PC-3 (cell line): Measurements from ENCODE around the gene WDR1.

Experiments
- EZH2 ChIP-seq: fragments of 300-600 bp; sonication (generic); IDR thresholded peaks from one replicate; pipeline ENCODE4 v1.6.1; 2017; ENCODE audit warnings: antibody characterized with exemption, mild to moderate bottlenecking, low read length; ENCODE audit not compliant: unreplicated experiment
- EZH2phosphoT487 ChIP-seq: fragments of 300-600 bp; sonication (generic); IDR thresholded peaks from 2 replicates; pipeline ENCODE4 v1.6.1; 2018; ENCODE audit warnings: mild to moderate bottlenecking, antibody characterized with exemption, low read length, borderline replicate concordance
- TF ChIP-seq, protein P1 (sequence below): fragments of 300-600 bp; sonication (generic); conservative IDR thresholded peaks from 2 replicates; pipeline ENCODE4 v1.5.1; 2017; ENCODE audit warnings: antibody characterized with exemption, low read depth, mild to moderate bottlenecking, low read length

DNA sequence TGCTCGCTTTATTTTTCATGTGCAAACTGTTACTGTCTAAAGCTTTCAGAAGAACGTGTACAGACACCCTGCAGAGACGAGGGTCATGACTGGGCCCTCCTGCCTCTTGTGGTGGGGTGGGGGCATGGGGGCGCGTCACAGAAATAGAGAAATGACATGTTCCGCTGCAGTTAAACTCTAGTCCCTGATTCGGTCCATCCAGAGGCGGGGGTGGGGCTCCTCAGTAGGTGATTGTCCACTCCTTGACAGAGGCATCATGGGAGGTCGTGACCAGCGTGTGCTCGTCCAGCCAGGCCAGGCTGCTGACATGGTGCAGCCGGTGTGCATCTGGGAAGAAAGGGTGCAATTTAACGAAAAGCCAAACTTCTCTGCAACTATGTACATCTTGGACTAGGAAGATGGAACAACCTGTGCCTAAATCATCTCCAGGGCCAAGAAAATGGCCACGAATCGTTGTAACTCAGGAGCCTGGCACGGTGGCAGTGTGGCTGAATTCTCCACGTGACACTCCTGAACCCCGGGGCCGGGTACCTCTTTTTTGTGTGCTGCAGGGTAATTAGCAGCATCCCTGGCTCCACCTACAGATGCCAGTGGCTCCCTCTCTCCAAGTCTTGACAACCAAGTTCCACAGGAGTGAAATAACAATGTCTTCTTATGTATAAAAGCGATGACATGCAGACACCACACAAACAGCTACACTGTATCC is 41.3 kb downstream of the WDR1 start:
- TF ChIP-seq, protein P1, sequence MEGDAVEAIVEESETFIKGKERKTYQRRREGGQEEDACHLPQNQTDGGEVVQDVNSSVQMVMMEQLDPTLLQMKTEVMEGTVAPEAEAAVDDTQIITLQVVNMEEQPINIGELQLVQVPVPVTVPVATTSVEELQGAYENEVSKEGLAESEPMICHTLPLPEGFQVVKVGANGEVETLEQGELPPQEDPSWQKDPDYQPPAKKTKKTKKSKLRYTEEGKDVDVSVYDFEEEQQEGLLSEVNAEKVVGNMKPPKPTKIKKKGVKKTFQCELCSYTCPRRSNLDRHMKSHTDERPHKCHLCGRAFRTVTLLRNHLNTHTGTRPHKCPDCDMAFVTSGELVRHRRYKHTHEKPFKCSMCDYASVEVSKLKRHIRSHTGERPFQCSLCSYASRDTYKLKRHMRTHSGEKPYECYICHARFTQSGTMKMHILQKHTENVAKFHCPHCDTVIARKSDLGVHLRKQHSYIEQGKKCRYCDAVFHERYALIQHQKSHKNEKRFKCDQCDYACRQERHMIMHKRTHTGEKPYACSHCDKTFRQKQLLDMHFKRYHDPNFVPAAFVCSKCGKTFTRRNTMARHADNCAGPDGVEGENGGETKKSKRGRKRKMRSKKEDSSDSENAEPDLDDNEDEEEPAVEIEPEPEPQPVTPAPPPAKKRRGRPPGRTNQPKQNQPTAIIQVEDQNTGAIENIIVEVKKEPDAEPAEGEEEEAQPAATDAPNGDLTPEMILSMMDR = no peak
- no peak for TF ChIP-seq EZH2
- no peak for TF ChIP-seq EZH2phosphoT487
